Measurements from ENCODE around the gene ZSWIM3.
"Not testable (repeated sequence)": the region's sequence is repeated elsewhere in the genome, so short reads cannot be mapped to it uniquely, and the experiment has no call there.

The ZSWIM3 gene

DNA sequence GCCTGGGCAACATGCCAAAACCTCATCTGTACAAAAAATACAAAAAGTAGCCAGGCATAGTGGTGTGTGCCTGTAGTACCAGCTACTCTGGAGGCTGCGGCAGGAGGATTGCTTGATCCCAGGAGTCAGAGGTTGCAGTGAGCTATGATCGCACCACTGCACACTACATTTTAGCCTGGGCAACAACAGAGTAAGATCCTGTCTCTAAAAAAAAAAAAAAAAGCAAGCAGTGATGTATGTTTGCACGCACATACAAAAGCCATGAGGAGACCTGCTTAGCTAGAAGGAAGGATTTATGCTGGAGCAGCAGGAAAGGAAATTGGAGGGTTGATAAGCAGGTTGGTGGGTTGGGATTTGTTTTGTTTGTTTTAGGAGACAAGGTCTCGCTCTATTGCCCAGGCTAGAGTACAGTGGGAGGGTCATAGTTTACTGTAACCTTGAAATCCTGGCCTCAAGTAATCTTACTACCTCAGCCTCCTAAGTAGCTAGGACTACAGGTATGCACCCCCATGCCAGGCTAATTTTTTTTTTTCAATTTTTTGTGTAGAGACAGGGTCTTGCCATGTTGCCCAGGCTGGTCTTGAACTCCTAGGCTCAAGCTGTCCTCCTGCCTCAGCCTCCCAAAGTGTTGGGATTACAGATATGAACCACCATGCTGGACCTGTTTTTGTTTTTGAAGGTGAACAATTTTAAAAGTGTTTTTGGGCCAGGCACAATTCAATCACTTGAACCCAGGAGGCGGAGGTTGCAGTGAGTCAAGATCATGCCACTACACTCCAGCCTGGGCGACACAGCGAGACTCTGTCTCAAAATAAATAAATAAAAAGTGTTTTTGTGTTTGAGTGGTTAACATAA, 4.0 kb downstream of the ZSWIM3 start:
- DNase-seq: no peak

DNA sequence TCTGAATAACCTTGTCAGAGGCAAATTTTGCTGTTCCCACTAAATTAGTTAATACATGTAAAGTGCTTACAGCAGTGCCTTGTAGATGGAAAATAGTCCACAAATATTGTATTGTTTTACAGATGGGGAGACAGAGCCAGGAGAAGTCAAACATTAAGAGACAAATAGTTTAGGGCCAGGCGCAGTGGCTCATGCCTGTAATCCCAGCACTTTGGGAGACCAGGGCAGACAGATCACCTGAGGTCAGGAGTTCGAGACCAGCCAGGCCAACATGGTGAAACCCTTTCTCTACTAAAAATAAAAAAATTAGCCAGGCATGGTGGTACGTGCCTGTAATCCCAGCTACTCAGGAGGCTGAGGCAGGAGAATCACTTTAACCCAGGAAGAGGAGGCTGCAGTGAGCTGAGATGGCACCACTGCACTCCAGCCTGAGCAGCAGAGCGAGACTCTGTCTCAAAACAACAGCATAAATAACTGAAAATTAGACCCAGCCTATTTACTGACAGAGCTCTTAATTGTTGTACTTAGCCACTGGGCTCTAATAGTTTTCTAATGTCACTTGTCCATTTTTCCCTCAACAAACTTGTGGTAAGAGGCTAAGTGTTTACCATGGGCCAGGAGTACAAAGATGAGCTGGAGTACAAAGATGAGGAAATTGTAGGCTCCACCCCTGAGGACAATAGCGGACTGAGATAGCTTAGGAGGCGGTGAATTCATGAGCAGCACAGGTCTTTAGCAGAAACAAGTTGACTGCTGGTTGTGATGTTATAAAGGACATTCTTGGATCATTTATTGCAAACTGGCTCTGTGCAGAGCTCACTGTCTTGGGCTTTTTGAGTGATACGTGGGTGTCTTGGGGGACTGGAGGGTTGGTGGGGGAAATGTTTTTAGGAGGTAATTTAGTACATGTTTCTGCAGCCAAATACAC, 6.4 kb downstream of the ZSWIM3 start:
- no peak for DNase-seq

DNA sequence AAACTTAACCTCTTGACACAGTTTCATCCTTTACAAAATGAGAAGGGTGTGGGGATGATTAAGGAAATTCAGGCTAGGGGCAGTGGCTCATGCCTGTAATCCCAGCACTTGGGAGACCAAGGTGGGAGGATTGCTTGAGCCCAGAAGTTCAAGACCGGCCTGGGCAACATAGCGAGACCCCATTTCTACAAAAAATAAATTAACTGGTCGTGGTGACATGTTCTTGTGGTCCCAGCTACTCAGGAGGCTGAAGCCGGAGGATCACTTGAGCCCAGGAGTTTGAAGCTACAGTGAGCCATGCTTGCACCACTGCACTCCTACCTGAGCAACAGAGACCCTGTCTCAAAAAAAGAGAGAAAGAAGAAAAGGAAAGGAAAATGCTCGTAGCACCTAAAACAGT, 9.0 kb downstream of the ZSWIM3 start:
- DNase-seq: no peak

DNA sequence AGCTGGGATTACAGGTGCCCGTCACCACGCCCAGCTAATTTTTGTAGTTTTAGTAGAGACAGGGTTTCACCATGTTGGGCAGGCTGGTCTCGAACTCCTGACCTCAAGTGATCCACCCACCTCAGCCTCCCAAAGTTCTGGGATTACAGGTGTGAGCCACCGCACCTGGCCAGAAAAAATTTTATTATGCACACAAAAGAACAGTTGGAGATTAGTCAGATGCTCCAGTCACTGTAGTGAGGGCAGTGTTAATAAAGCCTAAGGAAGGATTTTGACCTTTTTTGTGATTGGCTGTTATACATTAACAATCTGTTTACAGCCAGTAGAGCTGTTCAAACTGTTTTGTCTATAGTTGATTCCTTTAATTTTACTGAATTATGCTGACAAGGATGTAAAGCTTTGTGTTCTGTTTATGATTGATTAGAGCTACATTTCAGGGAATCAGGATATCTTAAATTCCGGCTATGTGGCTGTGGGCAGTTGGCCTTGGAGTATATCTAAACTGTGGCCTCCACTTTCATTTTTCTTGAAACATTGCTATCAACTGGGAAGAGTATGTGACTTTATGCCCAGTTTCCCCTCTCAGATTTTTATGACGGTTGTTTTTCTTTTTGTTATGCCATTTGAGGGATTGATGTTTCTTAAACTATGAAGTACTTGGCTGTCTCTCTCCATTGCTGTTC, 9.9 kb downstream of the ZSWIM3 start:
- DNase-seq: no peak

DNA sequence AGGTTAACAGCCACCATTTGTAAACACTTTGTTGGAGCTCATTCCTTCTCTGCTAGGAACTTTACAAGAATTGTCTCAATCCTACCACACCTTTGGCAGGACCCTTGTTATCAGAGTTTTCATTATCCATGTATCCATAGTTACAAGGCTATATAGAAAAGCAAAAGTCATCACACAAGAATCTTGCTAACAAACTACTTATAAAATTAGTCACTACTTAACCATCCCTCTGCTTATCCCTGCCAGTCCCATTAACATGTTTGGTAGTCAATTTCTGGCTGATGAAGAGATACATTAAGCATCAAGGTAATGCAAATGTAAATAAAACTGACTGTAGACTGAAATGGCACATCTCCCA, 10.4 kb downstream of the ZSWIM3 start:
- DNase-seq: no peak

DNA sequence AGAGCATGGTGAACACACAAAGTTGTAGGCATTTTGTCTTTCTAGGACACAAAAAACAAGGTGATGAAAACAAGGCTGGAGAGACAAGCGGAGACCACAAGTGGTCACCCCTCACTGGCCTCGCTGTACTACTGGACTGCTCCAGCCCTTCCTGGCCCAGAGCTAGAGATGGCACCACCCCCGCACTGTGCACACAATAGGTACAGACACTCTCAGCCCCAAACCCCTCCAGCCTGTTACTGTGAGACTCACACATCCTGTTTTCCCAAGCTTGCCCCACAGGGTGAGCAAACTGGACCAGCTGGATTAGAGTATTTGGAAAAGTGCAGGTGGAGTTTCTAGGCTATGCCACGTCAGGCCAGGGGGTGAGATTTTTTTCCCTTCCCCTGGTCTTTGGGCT, 15.2 kb downstream of the ZSWIM3 start:
- DNase-seq: no peak

DNA sequence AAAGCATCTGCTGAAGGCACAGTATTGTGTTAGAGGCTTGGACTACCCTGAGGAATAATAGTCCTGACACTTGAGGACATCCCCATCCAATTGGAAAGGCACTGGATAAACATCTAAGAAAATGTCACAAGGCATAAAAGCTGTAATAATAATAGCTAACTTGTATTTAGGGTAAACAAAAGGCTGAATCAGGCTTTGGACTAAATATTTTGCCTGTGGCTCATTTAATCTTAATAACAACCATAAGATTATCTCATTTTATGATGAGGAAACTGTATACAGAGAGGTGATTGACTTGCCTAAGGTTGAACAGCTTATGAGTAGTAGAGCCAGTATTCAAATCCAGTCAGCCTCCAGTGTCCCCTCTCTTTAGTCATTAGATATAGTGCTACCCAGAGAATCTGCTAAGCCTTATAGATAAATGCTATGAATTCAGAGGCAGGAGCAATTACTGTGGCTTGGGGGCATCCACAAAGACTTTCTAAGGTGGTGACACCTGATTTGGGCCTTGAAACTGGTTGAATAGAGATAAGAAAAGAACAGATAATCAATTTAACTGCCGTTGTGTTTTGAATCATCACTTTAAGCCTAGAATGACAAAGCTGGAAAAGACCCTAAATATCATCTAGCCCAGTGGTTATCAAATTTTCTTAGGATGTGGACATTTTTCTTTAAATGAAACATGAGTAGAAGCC, 16.1 kb downstream of the ZSWIM3 start:
- no peak for DNase-seq

DNA sequence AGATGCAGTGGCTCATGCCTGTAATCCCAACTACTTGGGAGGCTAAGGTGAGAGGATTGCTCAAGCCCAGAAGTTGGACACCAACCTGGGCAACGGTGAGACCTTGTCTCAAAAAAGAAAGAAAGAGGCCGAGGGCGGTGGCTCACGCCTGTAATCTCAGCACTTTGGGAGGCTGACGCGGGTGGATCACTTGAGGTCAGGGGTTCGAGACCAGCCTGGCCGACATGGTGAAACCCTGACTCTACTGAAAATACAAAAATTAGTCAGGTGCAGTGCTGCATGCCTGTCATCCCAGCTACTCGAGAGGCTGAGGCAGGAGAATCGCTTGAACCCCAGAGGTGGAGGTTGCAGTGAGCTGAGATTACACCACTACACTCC, 16.7 kb downstream of the ZSWIM3 start:
- DNase-seq: not testable (repeated sequence)

DNA sequence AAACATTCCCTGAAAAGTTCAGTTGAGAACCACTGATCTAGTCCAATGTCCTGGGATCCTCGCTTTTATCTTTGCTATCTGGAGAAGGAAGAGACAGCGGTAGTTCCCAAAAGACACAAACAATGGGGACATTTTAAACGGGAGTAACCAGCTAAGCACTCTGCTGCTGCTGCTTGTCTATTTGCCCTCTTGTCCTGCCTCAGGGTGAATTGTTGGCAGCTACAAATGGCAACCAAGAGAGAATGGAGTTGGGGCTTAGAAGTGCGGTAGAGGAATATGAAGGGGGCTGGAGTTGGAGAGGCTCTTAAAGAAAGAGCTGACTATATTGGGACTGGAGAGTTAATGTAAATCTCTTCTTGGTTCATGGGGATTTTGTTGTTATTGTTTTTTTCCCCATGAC, 17.2 kb downstream of the ZSWIM3 start:
- DNase-seq: no peak

DNA sequence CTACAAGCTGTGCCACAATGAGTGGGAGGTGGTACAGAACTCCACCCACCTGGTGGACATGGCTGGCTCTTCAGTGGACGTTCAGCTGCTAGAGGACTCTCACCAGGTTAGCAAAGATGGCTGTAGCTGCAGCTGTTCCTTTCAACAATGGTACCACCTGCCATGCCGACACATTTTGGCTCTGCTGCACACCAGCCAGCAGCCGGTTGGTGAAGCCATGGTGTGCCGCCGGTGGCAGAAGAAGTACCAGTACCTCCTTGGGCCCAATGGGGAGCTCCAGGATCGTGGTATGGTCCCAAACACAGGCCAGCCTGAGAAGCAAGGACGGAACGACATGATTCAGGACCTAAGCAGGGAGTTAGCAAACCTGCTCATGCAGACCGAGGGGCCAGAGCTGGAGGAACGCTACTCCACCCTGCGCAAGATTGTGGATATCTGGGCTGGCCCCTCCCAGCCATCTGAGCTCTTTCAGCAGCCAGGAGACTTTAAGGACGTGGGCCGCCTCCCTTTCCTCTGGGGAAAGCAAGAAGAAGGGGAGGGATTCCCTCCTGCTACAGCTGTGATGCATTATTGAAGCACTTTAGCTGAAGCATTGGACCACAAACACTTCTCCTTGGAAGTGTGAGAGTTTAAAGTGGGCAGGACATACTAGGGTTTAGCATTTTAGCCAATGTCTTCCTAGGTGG, 20.8 kb downstream of the ZSWIM3 start:
- DNase-seq: no peak

DNA sequence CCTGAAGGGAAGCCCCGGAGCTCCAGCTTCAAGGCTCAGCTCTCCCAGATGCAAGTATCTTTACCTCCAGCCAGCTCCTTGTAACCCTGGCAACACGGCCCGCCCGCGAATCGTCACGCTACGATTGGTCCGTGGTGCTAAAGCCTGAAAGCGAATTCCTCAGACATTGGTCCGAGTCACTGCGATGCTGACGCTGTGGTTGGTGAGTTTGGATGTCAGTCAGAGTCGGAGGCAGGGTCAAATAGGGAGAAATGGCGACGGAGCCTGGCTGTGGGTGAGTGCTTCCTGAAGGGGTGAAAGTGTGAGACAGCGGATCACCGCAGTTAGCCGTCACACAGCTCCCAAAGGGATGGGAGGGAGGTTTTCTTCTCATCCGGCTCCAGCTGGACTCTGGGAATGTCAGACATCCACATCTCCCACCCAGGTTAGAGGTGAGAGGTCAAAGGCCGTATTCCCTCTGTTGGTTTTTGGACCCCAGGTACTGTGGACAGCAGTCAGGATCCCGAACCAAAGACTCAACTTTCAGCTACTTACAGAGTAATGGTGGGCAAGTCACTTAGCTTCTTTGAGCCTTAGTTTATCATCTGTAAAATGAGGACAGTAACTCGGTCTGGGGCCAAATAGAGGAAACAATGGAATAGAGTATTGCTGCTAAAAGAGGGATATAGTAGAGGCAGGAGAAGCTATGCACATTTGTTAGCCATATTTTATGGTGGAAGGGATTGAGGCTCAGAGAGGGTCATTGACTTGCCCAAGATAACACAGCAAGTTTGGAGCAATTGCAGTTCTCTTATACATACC, 23.8 kb downstream of the ZSWIM3 start, which contains the start of gene ZSWIM1:
ZSWIM1 (plus strand) TSS at position 240 of the 801 bp plus-strand sequence. CDS start 1,366 bp downstream, outside the sequence.
- peak; percentile 99 for DNase-seq

DNA sequence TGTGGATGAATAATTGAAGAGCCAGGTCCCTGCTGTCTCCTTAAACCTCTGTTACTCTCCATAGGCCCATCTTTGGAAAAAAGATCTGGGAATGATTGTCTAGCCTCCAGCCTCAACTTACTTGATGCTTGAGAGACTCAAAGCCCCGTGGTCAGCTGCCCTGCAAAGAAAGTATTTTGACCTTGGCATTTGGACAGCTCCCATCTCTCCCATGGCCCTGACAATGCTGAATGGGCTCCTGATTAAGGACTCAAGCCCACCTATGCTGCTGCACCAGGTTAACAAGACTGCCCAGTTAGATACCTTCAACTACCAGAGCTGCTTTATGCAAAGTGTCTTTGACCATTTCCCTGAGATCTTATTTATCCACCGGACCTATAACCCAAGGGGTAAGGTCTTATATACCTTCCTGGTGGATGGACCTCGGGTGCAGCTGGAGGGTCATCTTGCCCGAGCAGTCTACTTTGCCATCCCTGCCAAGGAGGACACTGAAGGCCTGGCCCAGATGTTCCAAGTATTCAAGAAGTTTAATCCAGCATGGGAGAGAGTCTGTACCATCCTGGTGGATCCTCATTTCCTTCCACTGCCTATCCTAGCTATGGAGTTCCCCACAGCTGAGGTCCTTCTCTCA, 25.2 kb downstream of the ZSWIM3 start:
- no peak for DNase-seq

DNA sequence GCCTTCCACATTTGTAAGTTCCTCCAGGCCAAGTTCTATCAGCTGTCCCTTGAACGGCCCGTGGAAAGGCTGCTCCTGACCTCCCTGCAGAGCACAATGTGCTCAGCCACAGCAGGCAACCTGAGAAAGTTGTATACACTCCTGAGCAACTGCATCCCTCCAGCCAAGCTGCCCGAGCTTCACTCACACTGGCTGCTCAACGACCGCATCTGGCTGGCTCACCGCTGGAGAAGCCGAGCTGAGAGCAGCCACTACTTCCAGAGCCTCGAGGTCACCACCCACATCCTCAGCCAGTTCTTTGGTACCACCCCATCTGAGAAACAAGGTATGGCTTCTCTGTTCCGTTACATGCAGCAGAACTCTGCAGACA, 25.7 kb downstream of the ZSWIM3 start:
- DNase-seq: no peak

DNA sequence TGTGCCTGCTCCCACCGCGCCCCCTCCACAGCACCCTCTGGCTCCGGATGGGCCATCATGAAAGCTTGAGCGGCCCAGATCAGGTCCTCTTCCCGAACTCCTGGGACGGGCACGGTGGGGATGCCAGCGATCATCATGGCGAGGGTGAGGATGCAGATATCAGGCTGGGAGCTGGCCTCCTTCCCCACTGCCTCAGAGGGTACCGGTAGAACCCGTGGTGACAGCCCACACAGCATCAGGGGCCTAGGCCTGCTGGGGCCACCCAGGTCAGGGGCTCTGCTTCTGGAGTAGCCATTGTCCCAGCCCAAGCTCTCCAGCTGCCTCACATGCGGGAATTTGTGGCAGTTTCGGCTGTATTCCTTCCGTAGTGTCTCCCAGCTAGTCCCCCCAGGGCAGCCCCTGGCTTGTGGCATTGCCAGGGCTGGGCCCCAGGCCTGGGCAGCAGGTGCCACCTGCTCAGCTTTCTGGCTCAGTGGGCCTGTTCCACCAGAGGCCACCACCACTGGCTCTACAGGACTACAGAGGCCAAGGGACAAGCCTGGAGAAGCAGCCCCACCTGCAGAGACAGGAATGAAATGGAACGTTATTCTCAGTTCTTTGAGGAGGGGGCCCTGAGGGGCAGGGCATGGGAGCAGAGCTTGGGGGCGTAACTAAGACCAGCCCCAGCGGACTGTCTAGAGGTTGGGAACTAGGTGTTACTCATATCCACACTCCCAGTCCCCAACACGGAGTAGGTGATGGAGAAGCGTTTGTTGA, 29.4 kb downstream of the ZSWIM3 start:
- no peak for DNase-seq

DNA sequence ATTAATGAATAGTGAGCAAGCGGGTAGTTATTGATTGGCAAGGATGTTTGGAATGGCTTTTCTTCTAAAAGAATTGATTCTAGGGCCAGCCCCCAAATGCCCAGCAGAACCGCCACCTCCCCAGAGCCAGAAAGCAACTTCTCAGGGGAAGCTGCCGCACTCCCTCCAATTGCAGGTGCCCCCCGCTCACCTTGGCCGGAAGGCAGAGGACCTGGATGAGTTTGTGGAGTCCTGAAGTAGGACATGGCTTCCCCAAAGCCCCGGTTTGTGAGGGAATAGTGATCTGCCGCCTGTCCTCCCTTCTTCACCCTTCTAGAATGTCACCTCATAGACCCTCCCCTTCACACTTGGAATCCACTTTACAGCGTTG, 29.9 kb downstream of the ZSWIM3 start, which contains the start of gene SPATA25:
SPATA25 (minus strand) TSS at position 277 of the 370 bp plus-strand sequence; CDS start at position 245, 32 bp downstream.
- no peak for DNase-seq

DNA sequence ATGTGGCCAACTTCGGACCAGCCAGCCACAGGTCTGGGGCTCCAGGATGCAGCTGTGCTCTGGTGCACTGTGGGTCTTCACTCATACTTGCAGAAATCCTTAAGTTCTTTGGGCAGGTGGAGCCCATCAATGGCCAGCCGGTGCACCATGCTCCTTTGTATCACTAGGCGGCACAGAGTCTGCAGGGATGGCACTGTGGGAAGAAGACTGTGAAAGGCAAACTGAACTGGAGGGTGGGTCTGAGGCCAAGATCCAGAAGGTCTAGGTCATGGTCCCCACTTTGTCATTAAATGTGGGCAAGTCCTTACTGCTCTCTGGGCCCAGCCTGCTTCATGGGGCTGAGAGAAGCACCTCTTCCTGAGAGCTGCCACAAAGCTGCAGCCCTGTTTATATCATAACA, 31.3 kb downstream of the ZSWIM3 start:
- no peak for DNase-seq

DNA sequence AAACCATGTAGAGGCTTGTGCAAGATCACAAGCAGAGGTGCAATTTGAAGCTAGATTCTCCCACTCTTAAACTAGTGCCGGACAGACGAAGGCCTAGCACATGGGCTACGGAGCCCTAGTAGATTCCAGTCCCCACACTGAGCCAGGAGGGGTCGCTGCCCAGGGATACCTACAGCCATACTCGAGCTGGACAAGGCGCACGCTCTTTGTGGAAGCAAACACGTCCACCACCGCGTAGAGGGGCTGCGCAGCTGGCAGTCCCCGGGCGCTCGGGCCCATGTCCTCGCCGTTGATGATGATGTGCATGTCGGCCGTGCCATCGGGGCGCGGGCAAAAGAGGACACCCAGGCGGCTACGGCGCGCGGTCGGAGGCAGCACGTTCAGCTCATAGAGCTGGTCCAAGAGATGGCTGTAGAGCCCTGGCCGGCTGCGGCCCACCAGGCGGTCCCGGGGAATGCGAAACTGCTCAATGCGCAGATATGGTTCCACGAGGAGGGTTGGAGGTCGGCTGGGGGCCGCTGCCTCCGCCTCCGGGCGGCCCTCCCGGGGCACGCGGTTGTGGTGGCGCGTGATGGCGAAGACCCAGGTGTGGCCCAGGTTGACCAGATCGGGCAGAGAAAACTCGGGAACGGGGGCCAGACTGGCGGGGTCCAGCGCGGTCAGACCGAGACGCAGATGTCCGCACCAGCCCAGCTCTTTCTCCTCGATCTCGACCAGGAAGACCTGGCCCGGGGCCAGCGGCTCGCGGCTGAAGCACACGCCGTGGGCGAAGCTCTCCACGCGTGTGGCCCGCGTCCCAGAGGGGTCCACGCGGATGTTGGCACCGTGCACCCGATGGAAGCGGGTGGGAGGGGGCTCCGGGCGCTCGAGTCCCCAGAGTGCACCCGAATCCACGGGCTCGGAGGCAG, 32.9 kb downstream of the ZSWIM3 start:
- peak; percentile 52 for DNase-seq

Measured in CD4-positive, alpha-beta T cell treated with Interleukin-17A for 1 hour (primary cell).